Cardiac fibroblast (primary cell): ENCODE measurements around the gene CIDEC.

Experiments
- DNase-seq, 2 donors: peaks; one replicate each; pipeline versions ENCODE4 v3.0.0 to v3.0.0-alpha.2; 2010; ENCODE audit warnings: low read depth in 2 of 2
- H3K4me3 ChIP-seq, 2 donors: replicated peaks in 1 of 2; 1 replicate in 1 of 2; 2 replicates in 1 of 2; pipeline ENCODE4 v1.5.1; 2011; ENCODE audit warnings: low read depth in 2 of 2, low read length in 2 of 2, mild to moderate bottlenecking in 2 of 2, moderate library complexity in 1 of 2
- TF ChIP-seq, protein P1 (sequence below): IDR thresholded peaks from one replicate; pipeline ENCODE4 v1.5.1; 2011; ENCODE audit warnings: low read depth, mild to moderate bottlenecking, low read length, inconsistent platforms

Gene CIDEC

GRCh38 chr3:9837701-9838582 lies 42.1 kb downstream of the CIDEC start:
- H3K4me3 ChIP-seq: no peak overlapping the region
- TF ChIP-seq, protein P1, sequence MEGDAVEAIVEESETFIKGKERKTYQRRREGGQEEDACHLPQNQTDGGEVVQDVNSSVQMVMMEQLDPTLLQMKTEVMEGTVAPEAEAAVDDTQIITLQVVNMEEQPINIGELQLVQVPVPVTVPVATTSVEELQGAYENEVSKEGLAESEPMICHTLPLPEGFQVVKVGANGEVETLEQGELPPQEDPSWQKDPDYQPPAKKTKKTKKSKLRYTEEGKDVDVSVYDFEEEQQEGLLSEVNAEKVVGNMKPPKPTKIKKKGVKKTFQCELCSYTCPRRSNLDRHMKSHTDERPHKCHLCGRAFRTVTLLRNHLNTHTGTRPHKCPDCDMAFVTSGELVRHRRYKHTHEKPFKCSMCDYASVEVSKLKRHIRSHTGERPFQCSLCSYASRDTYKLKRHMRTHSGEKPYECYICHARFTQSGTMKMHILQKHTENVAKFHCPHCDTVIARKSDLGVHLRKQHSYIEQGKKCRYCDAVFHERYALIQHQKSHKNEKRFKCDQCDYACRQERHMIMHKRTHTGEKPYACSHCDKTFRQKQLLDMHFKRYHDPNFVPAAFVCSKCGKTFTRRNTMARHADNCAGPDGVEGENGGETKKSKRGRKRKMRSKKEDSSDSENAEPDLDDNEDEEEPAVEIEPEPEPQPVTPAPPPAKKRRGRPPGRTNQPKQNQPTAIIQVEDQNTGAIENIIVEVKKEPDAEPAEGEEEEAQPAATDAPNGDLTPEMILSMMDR: no peak
- peak; percentile 12 to 46 for DNase-seq

DNA sequence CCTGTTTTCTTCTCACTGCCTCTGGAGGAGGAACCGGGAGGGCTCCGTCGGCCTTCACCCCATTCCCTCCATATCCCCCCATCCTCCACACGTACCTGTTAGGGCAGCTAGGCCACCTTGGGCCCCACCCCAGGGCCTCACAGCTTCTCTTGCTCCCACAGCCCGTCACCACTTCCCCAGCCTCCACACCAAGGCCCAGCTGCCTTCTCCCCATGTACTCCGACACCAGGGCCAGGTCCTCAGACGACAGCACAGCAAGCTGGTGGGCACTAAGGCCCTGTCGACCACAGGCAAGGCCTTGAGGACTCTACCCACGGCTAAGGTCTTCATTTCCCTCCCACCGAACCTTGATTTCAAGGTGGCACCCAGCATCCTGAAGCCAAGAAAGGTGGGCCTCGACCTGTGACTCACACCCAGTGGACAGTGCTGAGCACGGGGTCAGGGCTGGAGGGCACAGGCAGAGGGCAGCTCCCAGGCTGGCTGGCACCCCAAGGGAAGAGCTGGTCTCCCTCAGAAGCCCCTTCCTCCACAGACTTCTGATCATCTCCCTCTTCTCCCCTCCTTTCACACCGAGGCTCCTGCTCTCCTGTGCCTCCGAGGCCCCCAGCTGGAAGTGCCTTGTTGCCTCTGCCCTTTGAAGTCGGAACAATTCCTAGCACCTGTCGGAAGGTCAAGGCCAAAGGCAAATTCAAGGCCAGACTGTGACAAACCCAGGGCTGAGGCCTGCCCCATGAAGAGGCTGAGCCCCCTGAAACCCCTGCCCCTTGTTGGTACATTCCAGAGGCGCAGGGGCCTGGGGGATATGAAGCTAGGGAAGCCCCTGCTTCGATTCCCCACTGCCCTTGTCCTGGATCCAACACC lies 45.3 kb downstream of the CIDEC start:
- TF ChIP-seq, protein P1: no peak
- DNase-seq: no peak
- H3K4me3 ChIP-seq: no peak overlapping the region

- no peak overlapping the region for H3K4me3 ChIP-seq
- no peak for DNase-seq
- TF ChIP-seq, protein P1: no peak
Observed at GRCh38 chr3:9833078-9833477, 47.0 kb downstream of the CIDEC start.

GRCh38 chr3:9831253-9831652 lies 48.8 kb downstream of the CIDEC start:
- no peak overlapping the region for H3K4me3 ChIP-seq
- TF ChIP-seq, protein P1: no peak
- no peak for DNase-seq

DNA sequence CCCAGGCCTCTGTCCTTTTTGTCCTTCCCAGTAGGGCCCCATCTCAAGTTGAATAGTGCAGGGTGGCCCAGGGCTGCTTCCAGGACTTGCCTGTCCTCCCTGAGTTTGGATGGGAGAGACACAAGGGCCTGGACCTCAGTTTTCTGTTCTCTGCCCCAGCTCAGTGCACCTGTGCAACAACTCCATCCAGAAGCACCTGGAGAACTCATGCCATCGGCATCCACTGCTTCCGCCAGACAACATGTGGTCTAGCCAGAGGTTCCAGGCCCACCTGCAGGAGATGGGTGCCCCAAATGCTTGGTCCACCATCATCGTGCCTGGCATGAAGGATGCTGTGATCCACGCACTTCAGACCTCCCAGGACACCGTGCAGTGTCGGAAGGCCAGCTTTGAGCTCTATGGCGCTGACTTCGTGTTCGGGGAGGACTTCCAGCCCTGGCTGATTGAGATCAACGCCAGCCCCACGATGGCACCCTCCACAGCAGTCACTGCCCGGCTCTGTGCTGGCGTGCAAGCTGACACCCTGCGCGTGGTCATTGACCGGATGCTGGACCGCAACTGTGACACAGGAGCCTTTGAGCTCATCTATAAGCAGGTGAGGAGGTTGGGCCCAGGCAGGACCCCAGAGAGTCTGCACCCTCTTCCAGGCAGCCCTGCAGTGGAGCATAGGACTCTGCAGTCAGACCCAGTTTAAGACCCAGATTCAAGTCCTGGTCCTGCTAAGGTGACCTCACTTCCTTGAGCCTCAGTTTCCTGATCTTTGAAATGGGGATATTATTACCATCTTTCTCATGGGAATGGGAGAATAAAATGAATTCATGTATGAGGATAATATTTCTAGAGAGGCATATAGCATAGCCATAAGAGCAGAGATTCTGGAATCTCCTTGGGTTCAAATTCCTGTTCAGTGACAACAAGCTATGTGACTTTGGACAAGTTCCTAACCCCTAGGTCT lies 51.0 kb downstream of the CIDEC start:
- DNase-seq: no peak
- H3K4me3 ChIP-seq: no peak overlapping the region
- TF ChIP-seq, protein P1: no peak

GRCh38 chr3:9826815-9827573 lies 53.1 kb downstream of the CIDEC start:
- TF ChIP-seq, protein P1: peak; percentile 32
- no peak overlapping the region for H3K4me3 ChIP-seq
- DNase-seq: peak; percentile 35 to 58
